ENCODE data around the gene TMEM26.

- TF ChIP-seq CTCF (IDR thresholded peaks at IDR 0.05) (no peak), POLR2A (IDR thresholded peaks at IDR 0.05; ENCODE audit: low read depth) (no peak)
These were observed 93.7 kb downstream of the TMEM26 start for GRCh38 chr10:61359452-61359851.

Data from esophagus muscularis mucosa (tissue), 3 donors.